GM18508 (cell line): ENCODE data around the gene CEP85L.
"Not testable (repeated sequence)": the region's sequence is repeated elsewhere in the genome, so short reads cannot be mapped to it uniquely, and the experiment has no call there.

Source experiments
- ATAC-seq: cut with Tn5 transposase; IDR thresholded peaks from one replicate; pipeline ENCODE4 v1.9.1; 2021; ENCODE audit warnings: moderate number of reproducible peaks; ENCODE audit not compliant: insufficient read depth, unreplicated experiment

The CEP85L gene

GRCh38 chr6:118468682-118469465 lies 182.5 kb downstream of the CEP85L start:
- ATAC-seq = no peak

DNA sequence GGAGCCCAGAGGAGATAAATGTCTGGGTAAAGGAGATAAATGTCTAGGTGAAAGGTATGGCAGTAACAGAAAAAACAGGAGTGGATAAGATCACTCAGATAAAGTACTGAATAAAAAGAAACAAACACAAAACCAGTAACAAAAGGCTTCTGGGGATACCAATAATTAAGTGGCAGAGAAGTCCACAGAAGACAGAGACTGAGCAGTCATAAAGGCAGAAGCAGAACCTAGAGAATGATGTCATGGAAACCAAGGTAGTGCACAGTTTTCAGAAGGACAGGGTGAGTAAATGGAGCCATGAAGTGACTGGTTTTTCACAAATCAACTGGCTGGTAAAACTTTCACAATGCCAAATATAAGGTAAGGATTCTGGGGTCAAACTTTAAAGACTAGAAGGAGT lies 184.2 kb downstream of the CEP85L start:
- no peak for ATAC-seq

GRCh38 chr6:118464620-118465019 lies 186.8 kb downstream of the CEP85L start:
- ATAC-seq = no peak

GRCh38 chr6:118460958-118461470 lies 190.4 kb downstream of the CEP85L start:
- ATAC-seq = no peak

DNA sequence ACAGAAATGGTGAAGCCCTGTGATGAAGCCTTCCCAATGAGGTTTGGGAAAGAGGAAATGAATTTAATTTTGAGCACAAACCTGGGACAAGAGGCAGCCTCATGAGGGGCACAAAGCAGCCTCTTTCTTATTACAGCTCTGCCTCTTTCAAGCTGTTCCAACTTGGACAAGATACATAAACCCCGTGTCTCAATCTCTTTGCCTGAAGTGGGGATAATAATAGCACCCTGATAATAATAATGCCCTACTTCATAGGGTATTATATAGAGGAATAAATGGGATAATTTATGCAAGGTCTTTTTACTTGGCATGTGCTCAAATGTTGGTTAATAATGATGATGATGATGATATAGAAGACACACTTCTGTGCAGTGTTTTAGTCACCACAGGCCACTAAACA lies 194.4 kb downstream of the CEP85L start:
- ATAC-seq = no peak

- ATAC-seq = no peak
These were observed 199.6 kb downstream of the CEP85L start for GRCh38 chr6:118451839-118452238.

GRCh38 chr6:118444796-118445195 lies 206.6 kb downstream of the CEP85L start:
- ATAC-seq = no peak

- no peak for ATAC-seq
These were observed 214.9 kb downstream of the CEP85L start for GRCh38 chr6:118436482-118436881.

DNA sequence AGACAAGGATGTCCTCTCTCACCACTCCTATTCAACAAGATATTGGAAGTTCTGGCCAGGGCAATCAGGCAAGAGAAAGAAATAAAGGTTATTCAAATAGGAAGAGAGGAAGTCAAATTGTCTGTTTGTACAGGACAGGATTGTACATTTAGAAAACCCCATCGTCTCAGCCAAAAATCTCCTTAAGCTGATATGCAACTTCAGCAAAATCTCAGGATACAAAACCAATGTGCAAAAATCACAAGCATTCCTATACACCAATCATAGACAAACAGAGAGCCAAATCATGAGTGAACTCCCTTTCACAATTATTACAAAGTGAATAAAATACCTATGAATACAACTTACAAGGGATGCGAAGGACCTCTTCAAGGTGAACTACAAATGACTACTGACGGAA lies 217.2 kb downstream of the CEP85L start:
- not testable (repeated sequence) for ATAC-seq

DNA sequence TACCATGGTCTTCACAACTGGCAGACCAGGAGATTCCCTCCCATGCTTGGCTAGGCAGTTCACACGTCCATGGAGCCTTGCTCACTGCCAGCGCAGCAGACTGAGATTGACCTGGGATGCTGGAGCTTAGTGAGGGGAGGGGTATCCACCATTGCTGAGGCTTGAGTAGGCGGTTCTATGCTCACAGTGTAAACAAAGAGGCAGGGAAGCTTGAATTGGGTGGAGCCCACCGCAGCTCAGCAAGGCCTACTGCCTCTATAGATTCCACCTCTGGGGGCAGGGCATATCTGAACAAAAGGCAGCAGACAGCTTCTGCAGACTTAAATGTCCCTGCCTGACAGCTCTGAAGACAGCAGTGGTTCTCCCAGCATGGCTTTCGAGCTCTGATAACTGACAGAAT lies 230.1 kb downstream of the CEP85L start:
- ATAC-seq = not testable (repeated sequence)

- no peak for ATAC-seq
These were observed 231.7 kb downstream of the CEP85L start for GRCh38 chr6:118419448-118420394.
